H1 (cell line): ENCODE measurements around the gene INTS6. TPM values are rescaled to one million over a fixed set of nuclear protein-coding genes. Genes with fewer than 3 reads are reported as not detected.

Experiments
- CTCF ChIA-PET: fragments of 300-600 bp; sonication (Branson Sonifier 250); formaldehyde crosslinking; loops from one replicate; lab custom pipeline; 2021; ENCODE audit not compliant: partially characterized antibody; lab: Charles Lee
- POLR2A ChIA-PET: fragments of 300-600 bp; sonication (Branson Sonifier 250); formaldehyde crosslinking; loops from one replicate; lab custom pipeline; 2021; ENCODE audit warnings: inconsistent platforms; ENCODE audit not compliant: partially characterized antibody; lab: Charles Lee
- DNase-seq, 2 experiments: peaks; one replicate each; pipeline versions ENCODE4 v3.0.0 to v3.0.0-alpha.2; 2010 to 2022; ENCODE audit warnings: low spot score in 2 of 2, low read depth in 1 of 2, mixed read lengths in 1 of 2
- FAIRE-seq: peaks from 2 replicates; lab custom pipeline; 2011; peaks lifted over from hg19 to GRCh38; lab: Jason Lieb, UNC
- H2AFZ ChIP-seq: 2 replicates; pipeline ENCODE4 v1.8.1; 2012; ENCODE audit warnings: low read length, inconsistent platforms
- H2AK5ac ChIP-seq: 2 replicates; pipeline ENCODE4 v1.6.1; 2013; ENCODE audit warnings: low read depth, low read length
- H2BK120ac ChIP-seq: replicated peaks from 2 replicates; pipeline ENCODE3; 2013; ENCODE audit warnings: low read depth, low read length, inconsistent platforms
- H2BK12ac ChIP-seq: 2 replicates; pipeline ENCODE4 v1.6.1; 2013; ENCODE audit warnings: low read depth, low read length
- H2BK15ac ChIP-seq: 2 replicates; pipeline ENCODE4 v1.6.1; 2013; ENCODE audit warnings: low read length
- H2BK20ac ChIP-seq: 2 replicates; pipeline ENCODE4 v1.6.1; 2013; ENCODE audit warnings: low read length
- H2BK5ac ChIP-seq: 2 replicates; pipeline ENCODE4 v1.6.1; 2013; ENCODE audit warnings: low read depth, low read length
- H3K14ac ChIP-seq: 2 replicates; pipeline ENCODE4 v1.6.1; 2013; ENCODE audit warnings: inconsistent platforms; ENCODE audit not compliant: insufficient read length
- H3K18ac ChIP-seq: 2 replicates; pipeline ENCODE4 v1.6.1; 2013; ENCODE audit warnings: low read length; ENCODE audit errors: extremely low read depth
- H3K23ac ChIP-seq: 2 replicates; pipeline ENCODE4 v1.6.1; 2013; ENCODE audit warnings: inconsistent platforms; ENCODE audit not compliant: insufficient read length
- H3K23me2 ChIP-seq: 2 replicates; pipeline ENCODE4 v1.6.1; 2013; ENCODE audit warnings: low read depth, low read length
- H3K27ac ChIP-seq: 2 replicates; pipeline ENCODE4 v1.6.1; 2011; ENCODE audit warnings: low read depth, low read length, inconsistent platforms
- H3K27me3 ChIP-seq, 4 experiments: replicated peaks in 1 of 4; 1 replicate in 1 of 4; 2 replicates in 3 of 4; pipeline versions ENCODE4 v1.6.1 to v1.8.1; 2011 to 2013; ENCODE audit warnings: low read length in 3 of 4, mild to moderate bottlenecking in 3 of 4, inconsistent platforms in 2 of 4, mixed read lengths in 2 of 4, moderate library complexity in 1 of 4; ENCODE audit not compliant: control insufficient read depth in 3 of 4, insufficient read depth in 3 of 4; ENCODE audit errors: extremely low read depth in 1 of 4
- H3K36me3 ChIP-seq, 4 experiments: 2 replicates each; pipeline versions ENCODE4 v1.6.1 to v1.8.1; 2011 to 2013; ENCODE audit warnings: mild to moderate bottlenecking in 4 of 4, low read length in 3 of 4, moderate library complexity in 2 of 4, control low read depth in 1 of 4, inconsistent platforms in 1 of 4; ENCODE audit not compliant: insufficient read depth in 4 of 4, control insufficient read depth in 2 of 4
- H3K4ac ChIP-seq: replicated peaks from 2 replicates; pipeline ENCODE3; 2013; ENCODE audit warnings: low read length, low read depth, mixed read lengths, inconsistent platforms; ENCODE audit not compliant: insufficient read length
- H3K4me1 ChIP-seq, 4 experiments: replicated peaks in 1 of 4; 1 replicate in 1 of 4; 2 replicates in 3 of 4; pipeline versions ENCODE4 v1.6.1 to v1.8.1; 2011 to 2013; ENCODE audit warnings: low read length in 3 of 4, inconsistent platforms in 2 of 4, mixed read lengths in 1 of 4; ENCODE audit not compliant: insufficient read depth in 4 of 4, control insufficient read depth in 3 of 4
- H3K4me2 ChIP-seq, 2 experiments: 2 replicates each; pipeline versions ENCODE4 v1.6.1 to v1.8.1; 2011 to 2013; ENCODE audit warnings: low read depth in 2 of 2, low read length in 2 of 2, control low read depth in 1 of 2, inconsistent platforms in 1 of 2, mild to moderate bottlenecking in 1 of 2; ENCODE audit not compliant: insufficient read depth in 1 of 2
- H3K4me3 ChIP-seq, 4 experiments: fragments of 200-600, 300-600 bp in 1 of 4; sonication (generic), shearing (Covaris generic), sonication (Bioruptor Twin) in 1 of 4; 2 replicates each; pipeline versions ENCODE4 v1.5.1 to v1.8.1; 2011 to 2016; ENCODE audit warnings: low read length in 4 of 4, low read depth in 3 of 4, control low read depth in 2 of 4, inconsistent platforms in 2 of 4, mild to moderate bottlenecking in 2 of 4, mixed read lengths in 1 of 4, moderate library complexity in 1 of 4; ENCODE audit not compliant: insufficient read depth in 2 of 4; ENCODE audit errors: extremely low read depth in 1 of 4
- H3K56ac ChIP-seq: replicated peaks from 2 replicates; pipeline ENCODE3; 2013; ENCODE audit warnings: low read depth, mild to moderate bottlenecking, mixed read lengths, low read length, inconsistent platforms; ENCODE audit not compliant: insufficient read length
- H3K79me1 ChIP-seq: 2 replicates; pipeline ENCODE4 v1.6.1; 2013; ENCODE audit warnings: low read depth, low read length, control low read depth
- H3K79me2 ChIP-seq, 2 experiments: 2 replicates each; pipeline versions ENCODE4 v1.6.1 to v1.8.1; 2012 to 2013; ENCODE audit warnings: low read length in 2 of 2, mild to moderate bottlenecking in 2 of 2, inconsistent platforms in 1 of 2; ENCODE audit not compliant: insufficient read depth in 2 of 2, control insufficient read depth in 1 of 2
- H3K9ac ChIP-seq, 4 experiments: replicated peaks in 1 of 4; 1 replicate in 1 of 4; 2 replicates in 3 of 4; pipeline versions ENCODE4 v1.6.1 to v1.8.1; 2011 to 2013; ENCODE audit warnings: low read depth in 3 of 4, low read length in 3 of 4, control low read depth in 2 of 4, mild to moderate bottlenecking in 2 of 4, moderate library complexity in 2 of 4, inconsistent platforms in 1 of 4; ENCODE audit errors: extremely low read depth in 1 of 4
- H3K9me3 ChIP-seq, 2 experiments: 2 replicates each; pipeline versions ENCODE4 v1.6.1 to v1.8.1; 2012 to 2013; ENCODE audit warnings: mild to moderate bottlenecking in 2 of 2, moderate library complexity in 2 of 2, control low read depth in 1 of 2, inconsistent platforms in 1 of 2, low read depth in 1 of 2, low read length in 1 of 2, mixed read lengths in 1 of 2; ENCODE audit not compliant: insufficient read depth in 2 of 2
- H4K20me1 ChIP-seq, 2 experiments: replicated peaks in 1 of 2; 2 replicates each; pipeline versions ENCODE3 to v1.8.1; 2011 to 2013; ENCODE audit warnings: inconsistent platforms in 2 of 2, low read length in 2 of 2, mild to moderate bottlenecking in 1 of 2; ENCODE audit not compliant: insufficient read depth in 2 of 2, control insufficient read depth in 1 of 2
- H4K5ac ChIP-seq: 2 replicates; pipeline ENCODE4 v1.6.1; 2013; ENCODE audit warnings: low read length, low read depth, mixed read lengths, inconsistent platforms; ENCODE audit not compliant: insufficient read length
- H4K8ac ChIP-seq: 2 replicates; pipeline ENCODE4 v1.8.0; 2013; ENCODE audit warnings: mild to moderate bottlenecking, moderate library complexity, low read length, inconsistent platforms; ENCODE audit not compliant: insufficient read depth; ENCODE audit errors: extremely low read depth
- H4K91ac ChIP-seq: replicated peaks from 2 replicates; pipeline ENCODE3; 2013; ENCODE audit warnings: low read length, mixed read lengths, inconsistent platforms; ENCODE audit not compliant: insufficient read length
- HDAC6 ChIP-seq: IDR thresholded peaks from one replicate; pipeline ENCODE4 v1.7.1; 2012; ENCODE audit warnings: low read depth, mild to moderate bottlenecking, inconsistent platforms, low read length, moderate library complexity
- SUZ12 ChIP-seq: fragments of 200-600 bp; sonication (generic); IDR thresholded peaks from 2 replicates; pipeline ENCODE4 v1.6.1; 2012; ENCODE audit warnings: mild to moderate bottlenecking, inconsistent platforms, low read length, moderate library complexity, mixed read lengths
- WGBS, 2 experiments: shearing (Covaris generic) in 1 of 2; methylation state at CpG; one replicate each; pipeline versions ENCODE4 v1.1.6 to v1.1.7; 2013 to 2015; ENCODE audit warnings: low lambda C conversion rate in 2 of 2, mixed read lengths in 2 of 2, inconsistent platforms in 1 of 2, low coverage in 1 of 2, missing lambda C conversion rate in 1 of 2; ENCODE audit not compliant: insufficient replicate concordance in 2 of 2, insufficient coverage in 1 of 2, insufficient read length in 1 of 2; ENCODE audit errors: extremely low coverage in 1 of 2, missing lambda C conversion rate in 1 of 2; 5-methylcytosine and 5-hydroxymethylcytosine counted together
- polyA plus RNA-seq, 7 experiments: library from polyadenylated mRNA; depleted of rRNA in 3 of 7; stranded (reverse) in 5 of 7; unstranded in 2 of 7; fragments of >200 nt in 5 of 7; fragments of 200-250 nt in 2 of 7; gene quantifications; 1 replicate in 5 of 7; 2 replicates in 1 of 7; 4 replicates in 1 of 7; pipeline versions ENCODE4 v1.2.1 to v1.2.3, GENCODE V29; 2011 to 2013; ENCODE audit warnings: missing spikeins in 2 of 7, mixed read lengths in 2 of 7
- total RNA-seq: library from RNA; stranded (reverse); fragmentation: NEBNext Ultra II Directional; extraction: Animal tissue kit (Norgen Biotek cat#: 25700); gene quantifications from 2 replicates; pipeline ENCODE4 v1.2.1, GENCODE V29; 2021

INTS6 gene
- total and polyA plus RNA-seq, 2 of the 8 experiments (the other 6 are each of a cell fraction or from before 2014, with no cell fraction given): 12.6 to 42.8 TPM

- Histone ChIP-seq H3K4me2 (no peak overlapping the region), H3K23ac (no peak overlapping the region), H3K79me2 (no peaks in the 10 kb centered on the region), H2BK120ac (no peak overlapping the region), H2AK5ac (no peak overlapping the region), H4K8ac (no peak overlapping the region), H3K18ac (no peak overlapping the region), H3K27ac (no peak overlapping the region), H3K56ac (no peak overlapping the region), H3K27me3 (no peaks in the 10 kb centered on the region), H2BK15ac (no peak overlapping the region), H3K23me2 (no peaks in the 10 kb centered on the region), H3K36me3 (no peaks in the 10 kb centered on the region), H2BK5ac (no peak overlapping the region), H3K4me3 (no peak overlapping the region), H3K9me3 (no peaks in the 10 kb centered on the region), H4K5ac (no peak overlapping the region), H3K14ac (no peak overlapping the region), H2BK20ac (no peak overlapping the region), H4K91ac (no peak overlapping the region), H3K9ac (no peak overlapping the region), H3K4ac (no peak overlapping the region), H3K4me1 (no peaks in the 10 kb centered on the region), H2BK12ac (no peak overlapping the region), H3K79me1 (no peaks in the 10 kb centered on the region), H2AFZ (no peak overlapping the region), H4K20me1 (no peaks in the 10 kb centered on the region)
- ChIA-PET CTCF (interaction anchor here (0.6 to 1.6 kb wide), 5 partner anchors 9 to 58 kb away, joined by 3 to 5 read pairs (median 3); no protein-coding TSS in a partner anchor), POLR2A (interaction anchor here (0.7 to 2.4 kb wide), 7 partner anchors 9 to 310 kb away, joined by 3 to 9 read pairs (median 3); partner anchors contain the start of gene INTS6)
- no peak for FAIRE-seq
- 76% methylated on average over 2 of the region's 2 CpGs; no CpG with 5 or more reads in 1 of the 2 experiments for WGBS, 2 experiments
- no peak for DNase-seq
- TF ChIP-seq SUZ12 (no peak), HDAC6 (no peak)
These were observed 23.1 kb upstream of the INTS6 start for GRCh38 chr13:51475727-51476501.
